G401 (cell line): ENCODE measurements around the gene CIB4. TPM values are rescaled to one million over a fixed set of nuclear protein-coding genes. Genes with fewer than 3 reads are reported as not detected.
"Not testable (repeated sequence)": the region's sequence is repeated elsewhere in the genome, so short reads cannot be mapped to it uniquely, and the experiment has no call there.

Experiments
- DNase-seq: peaks from one replicate; pipeline ENCODE4 v3.0.0-alpha.2; 2015; ENCODE audit warnings: low spot score
- in situ Hi-C: cut with HindIII; loops from 2 replicates; pipeline ENCODE4 v1.10.0; 2016; ENCODE audit warnings: low sequenced_read_pairs, mixed read lengths
- total RNA-seq: library from RNA; depleted of rRNA; stranded (reverse); fragments of >200 nt; shearing (Covaris generic); gene quantifications from 2 replicates; pipeline ENCODE4 v1.2.3, GENCODE V29; 2014

The CIB4 gene
- total RNA-seq, 1 experiment from 2014 or later = not detected

GRCh38 chr2:26578113-26578458 is 63.1 kb downstream of the CIB4 start:
- no peak for DNase-seq
- in situ Hi-C loops = loop anchor here (10.0 kb wide), 1 partner anchor 63 kb away; no protein-coding TSS in a partner anchor

GRCh38 chr2:26577442-26578112 is 63.6 kb downstream of the CIB4 start:
- DNase-seq = peak; percentile 82
- in situ Hi-C loops = loop anchor here (10.0 kb wide), 1 partner anchor 63 kb away; no protein-coding TSS in a partner anchor

DNA sequence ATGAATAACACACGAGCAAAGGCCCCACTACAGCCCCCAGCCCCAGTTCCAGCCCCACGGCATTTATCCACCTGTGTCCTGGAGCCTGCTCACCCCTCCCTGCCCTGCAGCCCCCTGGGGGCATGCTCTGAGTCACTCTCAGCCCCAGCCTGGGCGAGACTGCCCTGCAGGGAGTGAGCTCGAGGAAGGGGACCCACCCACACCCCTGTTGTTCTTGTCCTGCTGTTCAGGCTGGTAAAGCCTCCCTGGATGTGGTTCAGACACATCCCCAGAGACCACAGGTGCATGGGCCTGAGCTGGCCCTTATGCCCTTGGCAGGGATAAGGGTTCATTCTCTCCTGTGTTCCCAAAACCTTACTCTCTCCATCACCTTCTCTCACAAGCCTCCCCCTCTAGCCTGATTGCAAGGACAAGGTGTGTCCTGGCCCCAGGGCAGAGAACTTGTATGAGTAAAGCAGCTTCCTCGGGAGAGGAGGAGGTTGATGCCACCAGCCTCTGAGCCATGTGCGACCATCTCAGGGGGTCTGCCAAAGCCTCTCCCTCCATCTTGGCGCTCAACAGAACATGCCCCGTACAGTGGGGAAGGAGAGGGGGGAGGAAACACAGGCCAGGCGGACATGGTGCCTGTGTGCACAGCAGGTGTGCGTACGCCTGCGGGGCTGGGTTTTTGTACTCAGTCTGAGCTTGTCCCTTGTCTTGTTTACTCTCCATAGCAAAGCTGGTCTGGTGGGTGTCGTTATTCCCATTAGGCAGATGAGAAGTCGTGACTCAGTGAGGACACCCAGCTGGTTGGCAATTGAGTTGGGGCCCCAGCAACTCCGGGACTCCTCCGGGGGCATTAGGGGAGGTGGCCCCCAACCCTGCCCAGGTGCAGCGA is 64.4 kb downstream of the CIB4 start:
- DNase-seq = no peak
- in situ Hi-C loops = loop anchor here (10.0 kb wide), 1 partner anchor 62 kb away; no protein-coding TSS in a partner anchor

- no peak for DNase-seq
- in situ Hi-C loops = loop anchor here (10.0 kb wide), 1 partner anchor 61 kb away; no protein-coding TSS in a partner anchor
These were observed 65.2 kb downstream of the CIB4 start for GRCh38 chr2:26575836-26576564.

GRCh38 chr2:26574900-26575560 is 66.1 kb downstream of the CIB4 start:
- no peak for DNase-seq
- in situ Hi-C loops = loop anchor here (10.0 kb wide), 1 partner anchor 60 kb away; no protein-coding TSS in a partner anchor

GRCh38 chr2:26574066-26574899 is 66.9 kb downstream of the CIB4 start:
- DNase-seq = no peak
- in situ Hi-C loops = loop anchor here (10.0 kb wide), 1 partner anchor 59 kb away; no protein-coding TSS in a partner anchor

GRCh38 chr2:26573241-26573925 is 67.8 kb downstream of the CIB4 start:
- no peak for DNase-seq
- in situ Hi-C loops = loop anchor here (10.0 kb wide), 1 partner anchor 59 kb away; no protein-coding TSS in a partner anchor

GRCh38 chr2:26572591-26572990 is 68.6 kb downstream of the CIB4 start:
- no peak for DNase-seq
- in situ Hi-C loops = loop anchor here (10.0 kb wide), 1 partner anchor 58 kb away; no protein-coding TSS in a partner anchor

DNA sequence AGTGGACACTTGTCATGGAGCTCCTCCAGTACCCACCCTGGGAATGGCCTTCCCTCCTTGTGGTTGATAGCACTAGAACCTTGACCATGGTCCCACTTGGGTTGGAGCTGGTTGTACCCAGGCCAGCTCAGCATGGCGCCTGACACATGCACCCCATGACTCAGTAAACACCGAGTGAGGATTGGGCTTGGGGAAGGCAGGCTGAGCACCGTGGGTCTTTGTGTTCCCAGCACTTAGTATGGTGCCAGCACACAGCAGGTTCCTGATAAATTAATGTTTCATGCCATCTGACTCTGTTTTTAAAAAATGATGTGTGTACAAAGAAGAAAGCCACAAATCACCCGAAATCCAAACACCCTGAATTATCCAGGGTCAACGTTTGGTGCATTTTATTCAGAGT is 69.8 kb downstream of the CIB4 start:
- in situ Hi-C loops = loop anchor here (10.0 kb wide), 1 partner anchor 57 kb away; no protein-coding TSS in a partner anchor
- peak; percentile 67 for DNase-seq

- in situ Hi-C loops = loop anchor here (10.0 kb wide), 1 partner anchor 55 kb away; no protein-coding TSS in a partner anchor
- no peak for DNase-seq
These were observed 71.1 kb downstream of the CIB4 start for GRCh38 chr2:26570083-26570430.

DNA sequence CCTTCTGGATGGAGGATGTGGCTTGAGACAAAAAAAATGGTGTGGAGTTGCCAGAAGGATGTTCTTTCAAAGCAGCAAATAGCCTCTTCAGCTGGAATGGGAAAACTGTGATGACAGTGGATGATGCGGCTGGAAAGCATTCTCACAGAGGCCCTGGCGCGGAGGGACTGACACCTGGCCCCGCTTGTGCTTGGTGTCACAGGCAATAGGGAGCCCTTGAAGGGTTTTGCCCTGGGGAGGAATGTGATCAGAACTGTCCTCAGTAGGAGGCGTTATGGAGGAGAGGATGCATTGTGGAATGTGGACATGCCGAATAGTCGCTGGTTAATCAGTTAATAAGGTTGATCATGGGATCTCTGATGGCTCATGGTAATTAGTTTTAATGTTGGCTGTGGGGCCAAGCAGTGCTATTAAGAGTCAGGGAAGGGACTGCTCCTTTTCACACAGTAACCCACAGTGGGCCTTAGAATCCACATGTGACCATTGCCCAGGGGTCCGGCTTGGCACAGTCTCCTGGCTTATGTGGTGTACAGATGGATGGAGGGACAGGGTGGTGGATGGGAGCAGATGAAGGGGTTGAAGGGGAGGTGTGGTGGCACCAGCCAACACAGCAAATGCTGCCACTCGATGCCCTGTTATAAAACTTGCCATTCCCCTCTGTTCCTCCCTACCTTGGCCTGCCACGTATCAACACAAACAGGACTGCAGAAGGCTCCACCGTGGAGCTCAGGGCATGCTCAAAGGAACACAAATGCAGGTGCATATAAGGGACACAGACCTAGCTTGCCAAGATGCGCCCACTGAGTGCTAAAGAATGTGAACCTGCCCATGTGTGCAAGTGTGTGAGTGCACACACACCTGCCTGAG is 71.7 kb downstream of the CIB4 start:
- in situ Hi-C loops = loop anchor here (10.0 kb wide), 1 partner anchor 55 kb away; no protein-coding TSS in a partner anchor
- DNase-seq = no peak

GRCh38 chr2:26568076-26568890 is 72.9 kb downstream of the CIB4 start:
- no peak for DNase-seq
- in situ Hi-C loops = no loop called here

- DNase-seq = no peak
- in situ Hi-C loops = no loop called here
These were observed 73.6 kb downstream of the CIB4 start for GRCh38 chr2:26567534-26567933.

DNA sequence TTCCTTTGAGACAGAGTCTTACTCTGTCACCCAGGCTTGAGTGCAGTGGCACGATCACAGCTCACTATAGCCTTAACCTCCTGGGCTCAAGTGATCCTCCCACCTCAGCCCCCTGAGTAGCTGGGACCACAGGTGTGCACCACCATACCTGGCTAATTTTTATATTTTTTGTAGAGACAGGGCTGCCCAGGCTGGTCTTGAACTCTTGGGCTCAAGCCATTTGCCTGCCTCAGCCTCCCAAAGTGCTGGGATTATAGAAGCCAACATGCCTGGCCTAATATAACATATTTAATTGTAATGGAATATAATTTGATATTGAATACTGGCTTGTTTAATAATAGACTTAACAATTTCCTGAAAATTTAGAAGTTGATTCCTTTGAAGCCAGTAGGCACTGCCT is 74.4 kb downstream of the CIB4 start:
- in situ Hi-C loops, DNase-seq: not testable (repeated sequence)

DNA sequence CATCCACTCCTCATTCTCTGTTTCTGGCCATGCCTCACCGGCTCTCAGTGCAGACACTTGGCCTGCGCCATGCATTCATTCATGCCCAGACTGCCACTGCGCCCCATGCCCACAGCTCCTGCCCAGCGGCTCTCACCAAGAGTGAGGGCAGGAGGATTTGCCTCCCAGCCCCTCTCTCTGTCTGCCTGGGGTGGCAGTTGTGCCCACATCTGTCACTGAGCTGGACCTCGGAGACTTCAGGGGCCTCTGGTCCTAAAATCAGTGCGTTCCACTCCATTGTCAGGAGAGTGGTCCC is 75.1 kb downstream of the CIB4 start:
- DNase-seq = no peak
- in situ Hi-C loops = no loop called here

- in situ Hi-C loops = no loop called here
- no peak for DNase-seq
These were observed 77.0 kb downstream of the CIB4 start for GRCh38 chr2:26564121-26564644.
